ENCODE results near the gene ANKRD65. TPM values are rescaled to one million over a fixed set of nuclear protein-coding genes. Genes with fewer than 3 reads are reported as not detected.

ANKRD65 gene
- 0.28 and 0.46 TPM in 2 replicates for total RNA-seq

DNA sequence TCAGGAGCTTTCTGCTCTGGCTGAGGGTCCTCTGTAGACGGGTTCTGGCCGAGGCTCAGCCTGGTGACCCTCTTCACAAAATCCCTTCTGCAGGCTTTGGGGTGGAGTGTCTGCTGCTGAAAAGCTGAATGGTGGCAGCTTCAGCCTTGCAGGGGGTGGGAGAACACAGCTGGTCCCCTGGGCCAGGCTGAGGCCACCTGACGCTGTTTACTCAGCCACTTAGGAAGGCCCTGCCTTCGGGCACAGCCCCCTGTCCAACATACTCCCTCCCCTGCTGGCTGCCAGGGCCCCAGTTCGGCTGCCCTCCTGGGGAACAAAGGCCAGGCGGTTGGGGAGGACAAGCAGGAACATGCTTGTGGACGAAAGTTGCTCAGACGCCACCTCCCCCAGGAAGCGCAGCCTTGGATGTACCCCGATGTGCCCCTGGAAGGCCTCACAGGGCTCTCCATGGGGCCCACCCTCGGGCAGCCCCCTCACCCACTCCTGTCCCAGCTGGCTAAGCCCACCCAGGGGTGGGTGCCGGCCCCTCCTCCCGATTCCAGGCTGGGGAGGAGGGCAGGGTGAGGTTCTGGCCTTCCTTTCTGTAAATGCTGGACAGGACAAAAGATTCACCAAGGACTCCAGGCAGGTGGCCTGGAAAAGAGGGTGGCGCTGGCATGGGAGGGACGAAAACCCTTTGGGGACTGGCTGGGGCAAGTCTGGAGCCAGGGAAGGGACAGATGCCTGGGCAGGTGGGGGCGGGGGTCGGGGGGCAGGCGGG is at the start of gene ANKRD65:
Gene ANKRD65, minus strand, starts transcription at position 130 of the 760 bp plus-strand sequence. CDS start 271 bp downstream, outside the sequence.

DNA sequence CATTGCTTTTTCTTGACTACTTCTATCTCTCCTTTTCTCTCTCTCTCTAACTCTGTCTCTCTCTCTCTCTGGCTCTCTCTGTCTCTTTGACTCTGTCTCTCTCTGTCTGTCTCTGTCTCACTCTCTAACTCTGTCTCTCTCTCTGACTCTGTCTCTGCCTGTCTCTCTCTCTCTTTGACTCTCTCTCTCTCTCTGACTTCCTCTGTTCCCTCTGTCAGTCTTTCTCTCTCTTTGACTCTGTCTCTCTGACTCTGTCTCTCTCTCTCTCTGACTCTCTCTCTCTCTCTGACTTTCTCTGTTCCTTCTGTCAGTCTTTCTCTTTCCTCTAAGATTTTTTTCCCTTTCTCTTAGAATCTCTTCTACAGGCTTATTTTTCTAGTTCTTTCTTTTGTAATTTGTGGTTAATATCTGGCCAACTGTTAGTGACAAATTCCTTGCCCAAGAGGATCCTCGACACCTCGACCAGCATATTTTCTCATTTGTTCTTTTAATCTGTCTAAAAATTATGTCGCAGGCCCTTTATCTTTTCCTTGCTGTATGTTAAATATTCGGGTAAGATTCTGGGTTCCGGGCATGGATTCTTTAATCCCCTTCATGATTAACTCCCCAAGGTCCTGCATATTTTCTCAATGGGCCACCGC is 28.1 kb upstream of the ANKRD65 start, which contains the start of gene ATAD3C:
Gene ATAD3C, plus strand, starts transcription at position 591 of the 641 bp plus-strand sequence. CDS start 995 bp downstream, outside the sequence.

DNA sequence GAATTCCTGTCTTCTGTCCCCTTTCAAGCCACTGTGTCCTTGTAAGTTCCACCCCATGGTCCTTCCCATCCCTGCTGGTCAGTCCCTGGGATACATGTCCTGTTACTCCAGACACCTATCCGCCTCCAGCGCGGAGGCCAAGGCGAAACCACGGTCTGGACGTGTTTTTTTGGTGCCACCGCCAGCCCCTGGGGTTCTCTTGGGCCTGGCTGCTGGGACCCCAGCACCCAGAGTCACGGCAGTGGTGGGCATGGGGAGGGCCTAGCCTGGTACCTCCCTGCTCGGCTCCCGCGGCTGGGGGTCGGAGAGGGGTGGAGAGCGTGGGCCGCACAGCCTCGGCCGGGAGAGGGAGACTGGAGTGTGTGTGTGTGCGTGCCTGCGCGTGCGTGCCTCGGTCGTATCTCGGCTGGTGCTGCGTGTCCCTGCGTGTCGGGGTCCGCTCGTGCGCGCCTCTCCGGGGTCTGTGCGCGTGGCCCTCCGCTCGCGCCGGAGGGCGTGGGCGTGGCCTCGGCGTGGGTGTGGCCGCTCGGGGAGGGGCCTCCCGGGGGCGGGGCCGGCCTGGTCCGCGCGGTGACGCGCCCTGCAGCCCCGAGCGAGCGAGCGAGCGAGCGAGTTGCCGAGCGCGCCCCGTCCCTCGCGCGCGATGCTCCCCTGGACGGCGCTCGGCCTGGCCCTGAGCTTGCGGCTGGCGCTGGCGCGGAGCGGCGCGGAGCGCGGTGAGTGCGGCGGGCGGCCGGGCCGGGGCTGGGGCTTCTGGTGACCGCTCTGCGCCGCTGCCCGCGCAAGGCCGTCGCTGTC is 14.2 kb upstream of the ANKRD65 start, which contains the start of gene VWA1:
Gene VWA1, plus strand, starts transcription at position 585 of the 798 bp plus-strand sequence. Its CDS starts 59 bp downstream, at position 644.

DNA sequence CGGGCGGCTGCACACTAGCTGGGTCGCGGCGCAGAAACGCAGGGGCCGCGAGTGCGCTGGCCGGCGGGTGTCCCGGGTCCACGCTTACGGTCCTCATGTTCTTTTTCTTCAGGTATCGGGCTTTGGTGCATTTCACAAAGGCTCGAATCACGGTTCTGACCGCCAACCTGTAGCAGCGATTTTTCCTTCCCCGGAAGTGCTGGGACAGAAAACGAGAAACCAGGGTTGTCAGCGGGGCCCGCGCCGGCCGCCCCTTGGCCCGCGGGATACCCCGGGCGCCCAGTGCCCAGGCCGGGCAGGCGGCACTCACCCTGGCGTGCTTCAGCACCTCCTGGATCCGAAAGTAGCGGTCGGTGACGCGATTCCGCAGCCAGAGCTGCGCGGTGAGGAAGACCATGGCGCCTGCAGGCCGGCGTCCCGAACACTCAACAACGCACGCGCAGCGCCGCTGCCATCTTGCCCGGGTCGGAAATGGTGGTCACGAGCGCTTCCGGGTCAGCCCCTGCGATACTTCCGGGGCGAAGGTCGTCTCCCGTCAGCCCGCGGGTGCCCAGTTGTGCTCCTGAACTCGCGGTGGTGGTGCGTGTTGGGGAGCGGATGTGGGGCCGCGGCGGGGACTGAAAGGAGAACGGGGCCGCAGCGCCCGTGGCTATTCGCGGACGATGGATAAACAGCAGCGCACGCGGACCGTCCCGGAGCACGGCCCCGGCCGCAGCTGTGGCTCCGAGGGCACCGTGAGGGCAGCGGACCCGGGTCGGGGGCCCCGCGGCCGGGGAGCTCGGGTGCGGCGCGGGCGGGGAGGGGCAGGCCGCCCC is 14.0 kb downstream of the ANKRD65 start, which contains the start of gene MRPL20:
Gene MRPL20, minus strand, starts transcription at position 473 of the 815 bp plus-strand sequence. Its CDS starts 76 bp downstream, at position 397.

DNA sequence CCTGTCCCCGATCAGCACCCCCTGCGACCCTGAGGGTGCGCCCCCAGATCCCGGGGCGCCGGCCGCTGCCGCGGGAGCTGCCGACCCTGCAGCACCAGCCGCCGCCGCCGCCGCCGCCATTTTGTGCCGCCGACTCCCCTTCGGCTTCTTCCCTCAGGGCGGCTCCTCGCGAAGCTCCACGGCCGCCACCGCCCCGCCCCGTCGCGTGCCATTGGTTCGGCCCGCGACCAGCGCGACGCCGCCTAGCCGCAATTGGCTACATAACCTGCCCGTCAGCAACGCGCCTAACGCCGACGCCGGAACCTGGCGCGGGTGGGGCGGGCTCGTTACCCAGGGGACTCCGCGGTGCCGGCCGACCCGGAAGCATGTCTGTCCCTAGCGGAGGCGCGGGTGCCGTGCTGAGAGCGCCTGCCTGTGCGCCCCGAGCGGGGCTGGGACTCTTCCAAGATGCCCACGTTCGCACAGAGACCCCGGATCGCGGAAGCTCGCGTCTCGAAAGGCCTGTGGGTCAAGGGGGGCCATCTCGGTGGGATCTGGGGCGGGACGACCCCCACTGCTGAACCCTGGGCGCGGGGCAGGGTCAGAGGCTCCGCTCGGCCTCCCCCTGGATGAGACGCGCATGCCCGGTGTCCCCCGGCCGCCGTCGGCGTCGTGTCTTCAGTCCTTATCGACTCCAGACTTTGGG is 21.7 kb downstream of the ANKRD65 start, which contains the start of gene CCNL2:
Gene CCNL2, minus strand, starts transcription at position 149 of the 685 bp plus-strand sequence. Its CDS starts 29 bp downstream, at position 120.

DNA sequence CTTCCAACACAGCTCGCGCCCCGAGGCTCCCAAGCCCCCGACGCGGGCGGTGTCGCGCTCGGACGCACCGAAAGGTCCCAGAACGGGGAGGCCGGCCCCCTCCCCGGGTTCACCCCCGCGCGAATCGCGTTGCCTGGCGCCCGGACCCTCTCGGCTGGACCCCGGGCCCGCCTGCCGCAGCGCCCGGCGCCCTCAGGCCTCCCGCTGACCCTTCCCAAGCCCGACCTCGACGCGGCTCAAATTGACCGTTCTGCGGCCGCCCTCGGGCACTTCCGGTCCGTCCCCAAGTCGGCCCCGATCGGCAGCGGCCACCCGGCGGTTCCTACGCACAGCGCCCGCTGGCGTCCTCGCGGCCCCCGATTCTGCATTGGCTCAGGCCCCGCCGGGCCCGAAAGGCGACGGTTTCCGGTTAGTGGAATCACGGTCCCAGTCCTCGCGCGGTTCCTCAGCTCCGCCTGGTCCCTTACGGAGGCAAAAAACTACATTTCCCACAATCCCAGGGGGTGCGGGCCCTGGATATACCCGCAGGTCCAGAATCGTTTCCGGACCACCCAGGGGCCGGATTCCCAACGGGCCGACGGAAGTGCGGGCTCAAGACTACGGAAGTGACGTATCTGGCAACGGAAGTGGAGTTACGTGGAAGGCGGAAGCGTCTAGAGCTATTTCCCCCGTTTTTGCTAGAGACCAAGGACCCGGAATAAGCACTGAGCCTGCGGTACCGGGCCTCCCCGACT is 46.0 kb downstream of the ANKRD65 start, which contains the start of gene AURKAIP1:
Gene AURKAIP1, minus strand, starts transcription at position 279 of the 734 bp plus-strand sequence. CDS start 451 bp downstream, outside the sequence.

Other genes starting within 250 kb of the ANKRD65 start
- not detected in 2 replicates for gene TTLL10, start 247.4 kb downstream of the ANKRD65 start, total RNA-seq
- 0.55 TPM in 1 of 2 replicates, not detected in the other for gene TNFRSF18, start 214.7 kb downstream of the ANKRD65 start, total RNA-seq
- gene TNFRSF4, start 207.1 kb downstream of the ANKRD65 start, total RNA-seq = 0.14 and 0.18 TPM in 2 replicates
- 117 and 125 TPM in 2 replicates for gene SDF4, start 189.3 kb downstream of the ANKRD65 start, total RNA-seq
- gene B3GALT6, start 189.0 kb downstream of the ANKRD65 start, total RNA-seq = 16.2 and 21.7 TPM in 2 replicates
- gene C1QTNF12, start 174.6 kb downstream of the ANKRD65 start, total RNA-seq = 0.83 and 1.3 TPM in 2 replicates
- gene UBE2J2, start 147.4 kb downstream of the ANKRD65 start, total RNA-seq = 34.0 and 44.7 TPM in 2 replicates
- 0.71 and 0.74 TPM in 2 replicates for gene SCNN1D, start 140.8 kb downstream of the ANKRD65 start, total RNA-seq
- gene ACAP3, start 113.3 kb downstream of the ANKRD65 start, total RNA-seq = 19.2 and 25.7 TPM in 2 replicates
- gene PUSL1, start 112.7 kb downstream of the ANKRD65 start, total RNA-seq = 9.2 and 12.0 TPM in 2 replicates
- 47.5 and 50.3 TPM in 2 replicates for gene INTS11, start 96.6 kb downstream of the ANKRD65 start, total RNA-seq
- 7.0 and 9.1 TPM in 2 replicates for gene CPTP, start 96.5 kb downstream of the ANKRD65 start, total RNA-seq
- 0.14 and 0.18 TPM in 2 replicates for gene TAS1R3, start 90.0 kb downstream of the ANKRD65 start, total RNA-seq
- gene DVL1, start 71.9 kb downstream of the ANKRD65 start, total RNA-seq = 48.4 and 72.1 TPM in 2 replicates
- 236 and 258 TPM in 2 replicates for gene MXRA8, start 62.7 kb downstream of the ANKRD65 start, total RNA-seq
- gene AURKAIP1, start 46.1 kb downstream of the ANKRD65 start, total RNA-seq = 93.0 and 96.6 TPM in 2 replicates
- gene CCNL2, start 21.9 kb downstream of the ANKRD65 start, total RNA-seq = 103 and 153 TPM in 2 replicates
- gene MRPL20, start 14.0 kb downstream of the ANKRD65 start, total RNA-seq = 95.4 and 96.7 TPM in 2 replicates
- gene VWA1, start 14.4 kb upstream of the ANKRD65 start, total RNA-seq = 2.8 and 3.7 TPM in 2 replicates
- gene ATAD3C, start 28.4 kb upstream of the ANKRD65 start, total RNA-seq = not detected in 2 replicates
- gene ATAD3B, start 50.5 kb upstream of the ANKRD65 start, total RNA-seq = 12.8 TPM in 2 replicates
- gene ATAD3A, start 90.9 kb upstream of the ANKRD65 start, total RNA-seq = 20.9 and 25.9 TPM in 2 replicates
- 2.1 and 3.3 TPM in 2 replicates for gene TMEM240, start 119.3 kb upstream of the ANKRD65 start, total RNA-seq
- 43.2 and 77.1 TPM in 2 replicates for gene SSU72, start 153.6 kb upstream of the ANKRD65 start, total RNA-seq
- gene FNDC10, start 178.9 kb upstream of the ANKRD65 start, total RNA-seq = 0.43 and 0.92 TPM in 2 replicates
- gene MIB2, start 194.2 kb upstream of the ANKRD65 start, total RNA-seq = 67.7 and 103 TPM in 2 replicates
- 4.6 and 9.8 TPM in 2 replicates for gene MMP23B, start 210.9 kb upstream of the ANKRD65 start, total RNA-seq
- 5.7 and 10.1 TPM in 2 replicates for gene CDK11B, start 237.7 kb upstream of the ANKRD65 start, total RNA-seq

All from smooth muscle cell of bladder (primary cell).